K562 (cell line): ENCODE data around the gene OPA1. TPM values are rescaled to one million over a fixed set of nuclear protein-coding genes. Genes with fewer than 3 reads are reported as not detected.

Source experiments
- CBX3 ChIP-seq, 2 experiments: IDR thresholded peaks; 1 replicate in 1 of 2; 2 replicates in 1 of 2; pipeline ENCODE4 v1.6.1; 2012; ENCODE audit warnings: inconsistent platforms in 2 of 2, low read length in 2 of 2, borderline replicate concordance in 1 of 2, control low read depth in 1 of 2
- CEBPG ChIP-seq, 3 experiments: fragments of 200-800 bp in 1 of 3; sonication (Bioruptor generic) in 1 of 3; sonication (generic) in 1 of 3; formaldehyde crosslinking in 1 of 3; IDR thresholded peaks in 2 of 3; conservative IDR thresholded peaks in 1 of 3; 2 replicates each; pipeline versions ENCODE4 v1.6.1 to v1.8.0; 2016 to 2022; ENCODE audit warnings: missing compliant biosample characterization in 2 of 3, missing genetic modification characterization in 2 of 3, mild to moderate bottlenecking in 1 of 3, missing genetic modification reagents in 1 of 3
- CHD4 ChIP-seq: fragments of 200-600 bp; sonication (generic); IDR thresholded peaks from 3 replicates; pipeline ENCODE4 v1.6.1; 2012; ENCODE audit warnings: low read depth, mild to moderate bottlenecking, mixed read lengths, low read length, inconsistent platforms; ENCODE audit not compliant: insufficient read depth, insufficient replicate concordance, poor library complexity, severe bottlenecking
- GATA2 ChIP-seq: sonication (generic); formaldehyde crosslinking; IDR thresholded peaks from 2 replicates; pipeline ENCODE4 v1.4.0; 2020; ENCODE audit warnings: mild to moderate bottlenecking, missing genetic modification reagents
- KLF6 ChIP-seq: fragments of 250-450 bp; sonication (Bioruptor Pico); IDR thresholded peaks from 2 replicates; pipeline ENCODE4 v1.4.0; 2020; ENCODE audit warnings: mild to moderate bottlenecking, moderate library complexity, borderline replicate concordance
- MBD2 ChIP-seq: sonication (generic); IDR thresholded peaks from 2 replicates; pipeline ENCODE4 v1.6.1; 2016; ENCODE audit warnings: low read depth, borderline replicate concordance
- RAD21 ChIP-seq, 2 experiments: fragments of 250-450 bp in 1 of 2; fragments of 450-650 bp in 1 of 2; sonication (Bioruptor Pico) in 1 of 2; formaldehyde crosslinking in 1 of 2; IDR thresholded peaks in 1 of 2; conservative IDR thresholded peaks in 1 of 2; 2 replicates each; pipeline versions ENCODE4 v1.4.0 to v1.8.0; 2020 to 2022; ENCODE audit warnings: mild to moderate bottlenecking in 2 of 2, moderate library complexity in 1 of 2
- STAT5A ChIP-seq: IDR thresholded peaks from 2 replicates; pipeline ENCODE4 v1.6.1; 2012; ENCODE audit warnings: low read length, inconsistent platforms, borderline replicate concordance
- TEAD4 ChIP-seq, 2 experiments: sonication (generic) in 1 of 2; formaldehyde crosslinking in 1 of 2; IDR thresholded peaks; 2 replicates each; pipeline versions ENCODE4 v1.6.1 to v1.8.0; 2012 to 2022; ENCODE audit warnings: borderline replicate concordance in 1 of 2, inconsistent platforms in 1 of 2, low read length in 1 of 2, mild to moderate bottlenecking in 1 of 2, missing genetic modification reagents in 1 of 2
- ZFPM2 ChIP-seq: fragments of 250-450 bp; sonication (Bioruptor Pico); IDR thresholded peaks from 2 replicates; pipeline ENCODE4 v1.5.1; 2022; ENCODE audit warnings: mild to moderate bottlenecking
- ZNF175 ChIP-seq: fragments of 200-800 bp; sonication (Bioruptor generic); IDR thresholded peaks from 2 replicates; pipeline ENCODE4 v1.6.1; 2016; ENCODE audit warnings: low read depth, mild to moderate bottlenecking, missing genetic modification characterization, missing compliant biosample characterization
- ZNF197 ChIP-seq: fragments of 200-800 bp; sonication (Bioruptor generic); IDR thresholded peaks from 2 replicates; pipeline ENCODE4 v1.6.1; 2016; ENCODE audit warnings: low read depth, missing genetic modification characterization, missing compliant biosample characterization
- ZNF589 ChIP-seq: fragments of 200-800 bp; sonication (Bioruptor generic); IDR thresholded peaks from 2 replicates; pipeline ENCODE4 v1.6.1; 2016; ENCODE audit warnings: low read depth, missing genetic modification characterization, missing compliant biosample characterization
- polyA plus RNA-seq, 8 experiments: library from polyadenylated mRNA; depleted of rRNA in 4 of 8; stranded (reverse) in 5 of 8; unstranded in 3 of 8; fragments of >200 nt; fragmentation: Nextera tagmentation in 2 of 8; fragmentation: Illumina TruSeq in 1 of 8; extraction: Ambion mirVana in 2 of 8; extraction: Trizol in 1 of 8; gene quantifications; 2 replicates each; pipeline versions ENCODE4 v1.2.1 to v1.2.3, GENCODE V29; 2011 to 2014; ENCODE audit warnings: inconsistent platforms in 1 of 8, missing spikeins in 1 of 8
- total RNA-seq, 7 experiments: library from RNA; depleted of rRNA in 6 of 7; stranded (reverse); fragments of >200 nt in 6 of 7; fragmentation: Illumina TruSeq in 2 of 7; extraction: Trizol in 2 of 7; gene quantifications; 2 replicates each; pipeline versions ENCODE4 v1.2.1 to v1.2.3, GENCODE V29; 2011 to 2021; ENCODE audit warnings: low replicate concordance in 1 of 7
- TF ChIP-seq, protein P1 (sequence below): IDR thresholded peaks from 2 replicates; pipeline ENCODE4 v1.6.1; 2014; ENCODE audit warnings: antibody characterized with exemption
- TF ChIP-seq, protein P2 (sequence below): fragments of 450-650 bp; IDR thresholded peaks from 2 replicates; pipeline ENCODE4 v1.6.1; 2016; ENCODE audit warnings: antibody characterized with exemption
- TF ChIP-seq, protein P3 (sequence below): fragments of 450-650 bp; formaldehyde crosslinking; IDR thresholded peaks from 2 replicates; pipeline ENCODE4 v1.4.0; 2022; ENCODE audit warnings: missing genetic modification characterization
- TF ChIP-seq, protein P4 (sequence below): IDR thresholded peaks from 3 replicates; pipeline ENCODE4 v1.6.1; 2011; ENCODE audit warnings: borderline replicate concordance, mild to moderate bottlenecking, moderate library complexity; ENCODE audit not compliant: insufficient read length; ENCODE audit errors: extremely low read depth

The OPA1 gene
- total and polyA plus RNA-seq, 9 of the 15 experiments (the other 6 are each of a cell fraction or from before 2014, with no cell fraction given) = 19.7 to 127 (median 94.7) TPM

DNA sequence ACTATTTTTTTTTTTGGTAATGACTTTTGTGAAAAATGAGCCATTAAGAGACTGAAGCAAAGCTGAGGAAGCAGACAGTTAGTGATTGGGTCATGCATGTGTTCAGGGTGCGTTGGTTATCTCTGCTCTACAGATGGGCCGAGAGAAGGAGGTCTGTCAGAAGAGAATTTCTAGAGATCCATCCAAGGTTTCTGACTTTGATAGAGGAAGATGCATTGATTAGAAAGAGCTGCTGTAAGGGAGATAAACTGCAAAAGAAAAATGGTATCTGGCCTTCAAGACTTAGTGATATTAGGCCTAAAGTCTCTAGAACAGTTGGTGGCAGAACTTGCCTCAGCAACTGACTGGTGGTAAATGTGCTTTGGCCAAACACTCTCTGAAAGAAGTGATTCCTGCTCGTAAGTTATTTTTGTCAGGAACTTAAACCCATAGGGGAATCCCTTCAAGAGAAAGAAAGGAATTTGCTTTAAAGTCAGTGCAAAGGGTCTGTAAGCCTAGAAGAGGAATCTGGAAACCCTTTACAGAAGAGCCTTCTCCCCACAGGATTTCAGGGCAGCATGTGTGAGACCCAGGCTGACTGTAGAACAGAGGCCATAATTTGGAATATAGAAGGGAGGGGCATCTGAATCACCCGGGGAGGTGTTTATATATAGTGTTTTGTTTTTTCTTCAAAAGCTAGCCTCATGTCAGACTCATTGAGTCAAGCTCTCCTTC, 67.8 kb downstream of the OPA1 start (continued):
- TF ChIP-seq, protein P1, sequence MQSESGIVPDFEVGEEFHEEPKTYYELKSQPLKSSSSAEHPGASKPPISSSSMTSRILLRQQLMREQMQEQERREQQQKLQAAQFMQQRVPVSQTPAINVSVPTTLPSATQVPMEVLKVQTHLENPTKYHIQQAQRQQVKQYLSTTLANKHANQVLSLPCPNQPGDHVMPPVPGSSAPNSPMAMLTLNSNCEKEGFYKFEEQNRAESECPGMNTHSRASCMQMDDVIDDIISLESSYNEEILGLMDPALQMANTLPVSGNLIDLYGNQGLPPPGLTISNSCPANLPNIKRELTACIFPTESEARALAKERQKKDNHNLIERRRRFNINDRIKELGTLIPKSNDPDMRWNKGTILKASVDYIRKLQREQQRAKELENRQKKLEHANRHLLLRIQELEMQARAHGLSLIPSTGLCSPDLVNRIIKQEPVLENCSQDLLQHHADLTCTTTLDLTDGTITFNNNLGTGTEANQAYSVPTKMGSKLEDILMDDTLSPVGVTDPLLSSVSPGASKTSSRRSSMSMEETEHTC = peak; percentile 58
- peak; percentile 98 for TF ChIP-seq STAT5A
- TF ChIP-seq ZNF197 (CRISPR knock-in tag) = peak; percentile 88
- TF ChIP-seq, protein P2, sequence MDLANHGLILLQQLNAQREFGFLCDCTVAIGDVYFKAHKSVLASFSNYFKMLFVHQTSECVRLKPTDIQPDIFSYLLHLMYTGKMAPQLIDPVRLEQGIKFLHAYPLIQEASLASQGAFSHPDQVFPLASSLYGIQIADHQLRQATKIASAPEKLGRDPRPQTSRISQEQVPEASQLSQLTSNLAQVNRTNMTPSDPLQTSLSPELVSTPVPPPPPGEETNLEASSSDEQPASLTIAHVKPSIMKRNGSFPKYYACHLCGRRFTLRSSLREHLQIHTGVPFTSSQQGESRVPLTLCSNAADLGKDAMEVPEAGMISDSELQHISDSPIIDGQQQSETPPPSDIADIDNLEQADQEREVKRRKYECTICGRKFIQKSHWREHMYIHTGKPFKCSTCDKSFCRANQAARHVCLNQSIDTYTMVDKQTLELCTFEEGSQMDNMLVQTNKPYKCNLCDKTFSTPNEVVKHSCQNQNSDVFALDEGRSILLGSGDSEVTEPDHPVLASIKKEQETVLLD = peak; percentile 70; the same call in 1 of the 2 replicates
- TF ChIP-seq GATA2 = peak; percentile 99
- TF ChIP-seq ZNF589 (CRISPR knock-in tag) = peak; percentile 99
- TF ChIP-seq MBD2 = peak; percentile 71; the same call in 1 of the 2 replicates
- peak in 1 of 2 experiments; percentile 74; a peak in 2 of 3 replicates for TF ChIP-seq CBX3 (IDR thresholded peaks at IDR 0.05; ENCODE audit: borderline replicate concordance in 1 of 2, low read length in 2 of 2)
- 0 out of 4 replicates have a peak, but pooled peaks of 1 of the 2 experiments have one; percentile 14 for TF ChIP-seq RAD21 (CRISPR knock-in tag; conservative IDR thresholded peaks at IDR 0.05 in 1 of 2, IDR thresholded peaks at IDR 0.05 in 1 of 2)
- TF ChIP-seq, protein P3, sequence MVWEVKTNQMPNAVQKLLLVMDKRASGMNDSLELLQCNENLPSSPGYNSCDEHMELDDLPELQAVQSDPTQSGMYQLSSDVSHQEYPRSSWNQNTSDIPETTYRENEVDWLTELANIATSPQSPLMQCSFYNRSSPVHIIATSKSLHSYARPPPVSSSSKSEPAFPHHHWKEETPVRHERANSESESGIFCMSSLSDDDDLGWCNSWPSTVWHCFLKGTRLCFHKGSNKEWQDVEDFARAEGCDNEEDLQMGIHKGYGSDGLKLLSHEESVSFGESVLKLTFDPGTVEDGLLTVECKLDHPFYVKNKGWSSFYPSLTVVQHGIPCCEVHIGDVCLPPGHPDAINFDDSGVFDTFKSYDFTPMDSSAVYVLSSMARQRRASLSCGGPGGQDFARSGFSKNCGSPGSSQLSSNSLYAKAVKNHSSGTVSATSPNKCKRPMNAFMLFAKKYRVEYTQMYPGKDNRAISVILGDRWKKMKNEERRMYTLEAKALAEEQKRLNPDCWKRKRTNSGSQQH (CRISPR knock-in tag) = peak; percentile 86; the same call in 1 of the 2 replicates
- TF ChIP-seq ZFPM2 (CRISPR knock-in tag) = peak; percentile 61; the same call in 1 of the 2 replicates
- peak; percentile 100 for TF ChIP-seq TEAD4 (IDR thresholded peaks at IDR 0.05; ENCODE audit: low read length)
- no peak for TF ChIP-seq TEAD4 (CRISPR knock-in tag; IDR thresholded peaks at IDR 0.05; ENCODE audit: borderline replicate concordance)
- TF ChIP-seq CEBPG (CRISPR knock-in tag; IDR thresholded peaks at IDR 0.05) = peak; percentile 14; the same call in 1 of the 2 replicates
- peak in 1 of 2 experiments; percentile 72; a peak in 2 of 4 replicates for TF ChIP-seq CEBPG (tag; conservative IDR thresholded peaks at IDR 0.05 in 1 of 2, IDR thresholded peaks at IDR 0.05 in 1 of 2)
- TF ChIP-seq, protein P4, sequence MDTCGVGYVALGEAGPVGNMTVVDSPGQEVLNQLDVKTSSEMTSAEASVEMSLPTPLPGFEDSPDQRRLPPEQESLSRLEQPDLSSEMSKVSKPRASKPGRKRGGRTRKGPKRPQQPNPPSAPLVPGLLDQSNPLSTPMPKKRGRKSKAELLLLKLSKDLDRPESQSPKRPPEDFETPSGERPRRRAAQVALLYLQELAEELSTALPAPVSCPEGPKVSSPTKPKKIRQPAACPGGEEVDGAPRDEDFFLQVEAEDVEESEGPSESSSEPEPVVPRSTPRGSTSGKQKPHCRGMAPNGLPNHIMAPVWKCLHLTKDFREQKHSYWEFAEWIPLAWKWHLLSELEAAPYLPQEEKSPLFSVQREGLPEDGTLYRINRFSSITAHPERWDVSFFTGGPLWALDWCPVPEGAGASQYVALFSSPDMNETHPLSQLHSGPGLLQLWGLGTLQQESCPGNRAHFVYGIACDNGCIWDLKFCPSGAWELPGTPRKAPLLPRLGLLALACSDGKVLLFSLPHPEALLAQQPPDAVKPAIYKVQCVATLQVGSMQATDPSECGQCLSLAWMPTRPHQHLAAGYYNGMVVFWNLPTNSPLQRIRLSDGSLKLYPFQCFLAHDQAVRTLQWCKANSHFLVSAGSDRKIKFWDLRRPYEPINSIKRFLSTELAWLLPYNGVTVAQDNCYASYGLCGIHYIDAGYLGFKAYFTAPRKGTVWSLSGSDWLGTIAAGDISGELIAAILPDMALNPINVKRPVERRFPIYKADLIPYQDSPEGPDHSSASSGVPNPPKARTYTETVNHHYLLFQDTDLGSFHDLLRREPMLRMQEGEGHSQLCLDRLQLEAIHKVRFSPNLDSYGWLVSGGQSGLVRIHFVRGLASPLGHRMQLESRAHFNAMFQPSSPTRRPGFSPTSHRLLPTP = no peak
- TF ChIP-seq KLF6 (CRISPR knock-in tag) = peak; percentile 50; the same call in 1 of the 2 replicates
- TF ChIP-seq CHD4 = peak; percentile 19
- TF ChIP-seq ZNF175 (CRISPR knock-in tag) = peak; percentile 94
